ENCODE measurements around the gene KIAA1671. TPM values are rescaled to one million over a fixed set of nuclear protein-coding genes. Genes with fewer than 3 reads are reported as not detected.

Gene KIAA1671
- total RNA-seq, 4 donors from 2014 or later = 7.3 to 15.1 (median 10.2) TPM

GRCh38 chr22:25200967-25201366 lies 248.5 kb downstream of the KIAA1671 start:
- TF ChIP-seq CTCF (IDR thresholded peaks at IDR 0.05; ENCODE audit: low read depth) = no peak

GRCh38 chr22:25201557-25202273 lies 249.2 kb downstream of the KIAA1671 start:
- TF ChIP-seq CTCF (IDR thresholded peaks at IDR 0.05; ENCODE audit: low read depth) = no peak

- TF ChIP-seq CTCF (IDR thresholded peaks at IDR 0.05; ENCODE audit: low read depth) = no peak
Observed at GRCh38 chr22:25202290-25202921, 249.9 kb downstream of the KIAA1671 start.

- no peak for TF ChIP-seq CTCF (IDR thresholded peaks at IDR 0.05; ENCODE audit: low read depth)
Observed at GRCh38 chr22:25203082-25203481, 250.6 kb downstream of the KIAA1671 start.

GRCh38 chr22:25205847-25206246 lies 253.3 kb downstream of the KIAA1671 start:
- no peak for TF ChIP-seq CTCF (IDR thresholded peaks at IDR 0.05; ENCODE audit: low read depth)

GRCh38 chr22:25206998-25207397 lies 254.5 kb downstream of the KIAA1671 start:
- TF ChIP-seq CTCF (IDR thresholded peaks at IDR 0.05; ENCODE audit: low read depth) = no peak

GRCh38 chr22:25207553-25208157 lies 255.1 kb downstream of the KIAA1671 start:
- no peak for TF ChIP-seq CTCF (IDR thresholded peaks at IDR 0.05; ENCODE audit: low read depth)

Data from subcutaneous adipose tissue (tissue), 4 donors.